Liver (tissue), 9 donors: ENCODE data around the gene FMN1. TPM values are rescaled to one million over a fixed set of nuclear protein-coding genes. Genes with fewer than 3 reads are reported as not detected.

Experiments
- DNase-seq: peaks from one replicate; pipeline ENCODE4 v3.0.0-alpha.2; 2017; ENCODE audit warnings: low spot score
- H3K27ac ChIP-seq, 2 donors: one replicate each; pipeline ENCODE4 v1.7.0; 2013; ENCODE audit warnings: inconsistent platforms in 2 of 2, low read length in 2 of 2, control low read depth in 1 of 2, low read depth in 1 of 2, mild to moderate bottlenecking in 1 of 2
- H3K27me3 ChIP-seq, 4 donors: one replicate each; pipeline versions ENCODE4 v1.6.1 to v1.7.0; 2013; ENCODE audit warnings: low read length in 3 of 4, inconsistent platforms in 1 of 4, mild to moderate bottlenecking in 1 of 4, moderate library complexity in 1 of 4; ENCODE audit not compliant: control insufficient read depth in 4 of 4, insufficient read depth in 4 of 4
- H3K36me3 ChIP-seq, 4 donors: one replicate each; pipeline versions ENCODE4 v1.6.1 to v1.7.0; 2013; ENCODE audit warnings: low read length in 3 of 4, mild to moderate bottlenecking in 3 of 4, low read depth in 1 of 4, moderate library complexity in 1 of 4; ENCODE audit not compliant: control insufficient read depth in 4 of 4, insufficient read depth in 3 of 4
- H3K4me1 ChIP-seq, 4 donors: one replicate each; pipeline versions ENCODE4 v1.6.1 to v1.7.0; 2013; ENCODE audit warnings: low read length in 3 of 4, mild to moderate bottlenecking in 3 of 4, moderate library complexity in 1 of 4; ENCODE audit not compliant: control insufficient read depth in 4 of 4, insufficient read depth in 4 of 4
- H3K4me3 ChIP-seq, 3 donors: one replicate each; pipeline versions ENCODE4 v1.6.1 to v1.7.0; 2013; ENCODE audit warnings: low read length in 3 of 3, control low read depth in 1 of 3, low read depth in 1 of 3, mild to moderate bottlenecking in 1 of 3
- H3K9ac ChIP-seq, 2 donors: one replicate each; pipeline ENCODE4 v1.7.0; 2013; ENCODE audit warnings: low read length in 2 of 2, mild to moderate bottlenecking in 2 of 2, moderate library complexity in 2 of 2, control low read depth in 1 of 2, low read depth in 1 of 2
- H3K9me3 ChIP-seq, 4 donors: one replicate each; pipeline versions ENCODE4 v1.6.1 to v1.7.0; 2013; ENCODE audit warnings: low read length in 3 of 4; ENCODE audit not compliant: control insufficient read depth in 4 of 4
- EGR1 ChIP-seq, 2 donors: IDR thresholded peaks; 2 replicates each; pipeline ENCODE4 v1.6.1; 2016 to 2018; ENCODE audit warnings: antibody characterized with exemption in 2 of 2, low read depth in 2 of 2
- HNF4A ChIP-seq, 2 donors: conservative IDR thresholded peaks; 2 replicates each; pipeline ENCODE4 v1.6.1; 2016; ENCODE audit warnings: antibody characterized with exemption in 2 of 2, mild to moderate bottlenecking in 2 of 2
- HNF4G ChIP-seq: IDR thresholded peaks from 2 replicates; pipeline ENCODE4 v1.6.1; 2016; ENCODE audit warnings: antibody characterized with exemption
- JUND ChIP-seq, 2 donors: IDR thresholded peaks; 2 replicates each; pipeline ENCODE4 v1.6.1; 2016; ENCODE audit warnings: antibody characterized with exemption in 2 of 2
- RAD21 ChIP-seq, 2 donors: IDR thresholded peaks; 2 replicates each; pipeline ENCODE4 v1.6.1; 2016; ENCODE audit warnings: antibody characterized with exemption in 2 of 2, mild to moderate bottlenecking in 2 of 2
- SP1 ChIP-seq: IDR thresholded peaks from 2 replicates; pipeline ENCODE4 v1.6.1; 2018; ENCODE audit warnings: antibody characterized with exemption, mild to moderate bottlenecking
- TAF1 ChIP-seq: conservative IDR thresholded peaks from 2 replicates; pipeline ENCODE4 v1.6.1; 2016; ENCODE audit warnings: antibody characterized with exemption, mild to moderate bottlenecking
- WGBS: extraction: QIAGEN DNeasy Blood & Tissue Kit; methylation state at CpG from one replicate; pipeline ENCODE4 v1.1.7; 2013; 5-methylcytosine and 5-hydroxymethylcytosine counted together
- polyA plus RNA-seq, 2 donors: library from polyadenylated mRNA; stranded (reverse) in 1 of 2; unstranded in 1 of 2; fragments of 200-250 nt in 1 of 2; fragments of >200 nt in 1 of 2; fragmentation: Nextera tagmentation in 1 of 2; extraction: Ambion mirVana in 1 of 2; gene quantifications; one replicate each; pipeline versions ENCODE4 v1.2.1 to v1.2.3, GENCODE V29; 2013 to 2015
- total RNA-seq, 2 donors: library from RNA; depleted of rRNA; stranded (reverse); fragments of >200 nt; gene quantifications; one replicate each; pipeline ENCODE4 v1.2.3, GENCODE V29; 2014
- TF ChIP-seq, protein P1 (sequence below): fragments of 150-350 bp; IDR thresholded peaks from 2 replicates; pipeline ENCODE4 v1.5.1; 2017; ENCODE audit warnings: improper control_type of control experiment, low read depth, low read length; ENCODE audit not compliant: missing input control
- TF ChIP-seq, protein P2 (sequence below): IDR thresholded peaks from 2 replicates; pipeline ENCODE4 v1.6.1; 2016; ENCODE audit warnings: antibody characterized with exemption, mild to moderate bottlenecking
- TF ChIP-seq, protein P3 (sequence below): IDR thresholded peaks from 2 replicates; pipeline ENCODE4 v1.6.1; 2016; ENCODE audit warnings: antibody characterized with exemption
- TF ChIP-seq, protein P4 (sequence below): IDR thresholded peaks from 2 replicates; pipeline ENCODE4 v1.6.1; 2016; ENCODE audit warnings: antibody characterized with exemption
- donor health status: healthy.
- donor health status: healthy.
- donor health status: healthy.
- donor health status: healthy.
- donor health status: healthy.

FMN1 gene
- total and polyA plus RNA-seq, 4 donors: 0.21 to 5.4 (median 0.53) TPM

DNA sequence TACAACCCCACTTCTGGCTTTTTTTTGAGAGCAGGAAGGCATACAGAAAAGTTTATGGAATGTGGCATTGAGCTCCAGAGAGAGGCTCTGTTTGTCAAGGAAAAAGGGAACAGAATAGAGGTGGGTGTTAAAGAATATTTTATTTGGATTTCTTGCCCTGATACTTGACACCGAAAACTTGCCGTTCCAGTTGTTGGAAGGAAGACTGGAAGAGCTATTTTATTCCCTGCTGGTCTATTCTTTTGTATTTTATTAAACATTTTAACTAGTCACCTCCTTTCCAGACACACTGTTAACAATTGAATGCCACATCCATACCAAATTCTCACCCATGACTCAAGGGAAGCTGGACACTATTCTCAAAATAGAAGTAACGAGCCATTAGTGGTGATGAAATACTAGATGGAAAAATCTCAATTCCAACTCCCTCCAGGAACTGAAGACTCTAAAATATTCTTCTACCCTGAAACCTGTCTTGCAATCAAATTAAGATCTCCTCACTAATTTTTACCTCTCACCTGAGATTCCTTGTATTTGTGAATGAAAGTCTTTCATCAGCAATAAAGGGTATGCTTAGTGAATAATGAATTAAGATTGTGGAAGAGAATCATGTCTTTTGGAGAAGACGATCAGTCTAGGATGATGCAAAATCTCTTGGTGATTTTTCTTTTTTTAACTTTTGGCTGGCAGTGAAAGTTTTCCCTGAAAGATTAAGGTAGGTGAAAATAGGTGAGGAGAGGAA, 448.2 kb downstream of the FMN1 start:
- no peak overlapping the region for H3K4me3 ChIP-seq
- no peaks in the 10 kb centered on the region for H3K27me3 ChIP-seq
- H3K36me3 ChIP-seq: no peaks in the 10 kb centered on the region
- peaks cover 0 to 2% (median 0%) of the 10 kb centered on the region in 4 donors for H3K9me3 ChIP-seq
- TF ChIP-seq, protein P1, sequence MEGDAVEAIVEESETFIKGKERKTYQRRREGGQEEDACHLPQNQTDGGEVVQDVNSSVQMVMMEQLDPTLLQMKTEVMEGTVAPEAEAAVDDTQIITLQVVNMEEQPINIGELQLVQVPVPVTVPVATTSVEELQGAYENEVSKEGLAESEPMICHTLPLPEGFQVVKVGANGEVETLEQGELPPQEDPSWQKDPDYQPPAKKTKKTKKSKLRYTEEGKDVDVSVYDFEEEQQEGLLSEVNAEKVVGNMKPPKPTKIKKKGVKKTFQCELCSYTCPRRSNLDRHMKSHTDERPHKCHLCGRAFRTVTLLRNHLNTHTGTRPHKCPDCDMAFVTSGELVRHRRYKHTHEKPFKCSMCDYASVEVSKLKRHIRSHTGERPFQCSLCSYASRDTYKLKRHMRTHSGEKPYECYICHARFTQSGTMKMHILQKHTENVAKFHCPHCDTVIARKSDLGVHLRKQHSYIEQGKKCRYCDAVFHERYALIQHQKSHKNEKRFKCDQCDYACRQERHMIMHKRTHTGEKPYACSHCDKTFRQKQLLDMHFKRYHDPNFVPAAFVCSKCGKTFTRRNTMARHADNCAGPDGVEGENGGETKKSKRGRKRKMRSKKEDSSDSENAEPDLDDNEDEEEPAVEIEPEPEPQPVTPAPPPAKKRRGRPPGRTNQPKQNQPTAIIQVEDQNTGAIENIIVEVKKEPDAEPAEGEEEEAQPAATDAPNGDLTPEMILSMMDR: no peak
- no peak for TF ChIP-seq RAD21 (IDR thresholded peaks at IDR 0.05)
- no peak for TF ChIP-seq HNF4A (conservative IDR thresholded peaks at IDR 0.05)
- no peak for TF ChIP-seq EGR1 (IDR thresholded peaks at IDR 0.05; ENCODE audit: low read depth in 2 of 2)
- DNase-seq: no peak
- WGBS: 92% methylated on average over 4 of the region's 4 CpGs
- no peak overlapping the region for H3K27ac ChIP-seq
- H3K4me1 ChIP-seq: no peaks in the 10 kb centered on the region
- no peak overlapping the region for H3K9ac ChIP-seq

DNA sequence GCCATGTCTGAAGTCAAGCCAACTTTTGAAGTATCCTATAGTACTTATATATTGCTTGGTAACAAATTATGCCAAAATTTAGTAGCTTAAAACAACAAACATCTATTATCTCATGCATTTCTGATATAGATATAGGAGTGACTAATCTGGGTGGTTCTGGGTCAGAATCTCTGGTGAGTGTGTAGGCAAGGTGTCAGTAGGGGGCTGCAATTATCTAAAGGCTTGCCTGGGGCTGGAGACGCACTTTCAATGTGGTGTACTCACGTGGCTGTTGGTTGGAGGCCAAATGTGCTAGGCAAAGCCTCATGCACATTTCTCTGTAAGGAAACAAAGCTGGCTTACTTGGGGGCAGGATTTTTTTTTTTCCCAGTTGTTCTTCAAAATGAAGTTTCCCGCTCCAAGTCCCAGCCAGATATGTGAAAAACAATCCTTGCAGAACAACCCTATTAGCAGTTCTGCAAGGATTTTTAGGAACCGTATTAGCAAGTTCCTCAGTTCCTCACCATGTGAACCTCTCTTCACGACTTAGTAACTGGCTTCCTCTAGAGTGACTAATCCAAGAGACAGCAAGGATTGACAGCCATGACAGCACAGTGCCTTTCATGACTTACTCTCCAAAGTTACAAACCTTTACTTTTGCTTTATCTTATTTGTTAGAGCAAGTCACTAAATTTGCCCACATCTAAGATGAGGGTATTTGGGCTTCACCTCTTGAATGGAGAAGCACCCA, 450.9 kb downstream of the FMN1 start:
- Histone ChIP-seq H3K36me3 (no peaks in the 10 kb centered on the region), H3K4me1 (no peaks in the 10 kb centered on the region), H3K27ac (no peak overlapping the region), H3K9me3 (peaks cover 0 to 5% (median 0%) of the 10 kb centered on the region in 4 donors), H3K9ac (no peak overlapping the region), H3K4me3 (no peak overlapping the region), H3K27me3 (no peaks in the 10 kb centered on the region)
- WGBS: 64% methylated on average over 5 of the region's 5 CpGs
- no peak for DNase-seq
- TF ChIP-seq JUND (IDR thresholded peaks at IDR 0.05): no peak
- TF ChIP-seq SP1: no peak
- TF ChIP-seq, protein P2, sequence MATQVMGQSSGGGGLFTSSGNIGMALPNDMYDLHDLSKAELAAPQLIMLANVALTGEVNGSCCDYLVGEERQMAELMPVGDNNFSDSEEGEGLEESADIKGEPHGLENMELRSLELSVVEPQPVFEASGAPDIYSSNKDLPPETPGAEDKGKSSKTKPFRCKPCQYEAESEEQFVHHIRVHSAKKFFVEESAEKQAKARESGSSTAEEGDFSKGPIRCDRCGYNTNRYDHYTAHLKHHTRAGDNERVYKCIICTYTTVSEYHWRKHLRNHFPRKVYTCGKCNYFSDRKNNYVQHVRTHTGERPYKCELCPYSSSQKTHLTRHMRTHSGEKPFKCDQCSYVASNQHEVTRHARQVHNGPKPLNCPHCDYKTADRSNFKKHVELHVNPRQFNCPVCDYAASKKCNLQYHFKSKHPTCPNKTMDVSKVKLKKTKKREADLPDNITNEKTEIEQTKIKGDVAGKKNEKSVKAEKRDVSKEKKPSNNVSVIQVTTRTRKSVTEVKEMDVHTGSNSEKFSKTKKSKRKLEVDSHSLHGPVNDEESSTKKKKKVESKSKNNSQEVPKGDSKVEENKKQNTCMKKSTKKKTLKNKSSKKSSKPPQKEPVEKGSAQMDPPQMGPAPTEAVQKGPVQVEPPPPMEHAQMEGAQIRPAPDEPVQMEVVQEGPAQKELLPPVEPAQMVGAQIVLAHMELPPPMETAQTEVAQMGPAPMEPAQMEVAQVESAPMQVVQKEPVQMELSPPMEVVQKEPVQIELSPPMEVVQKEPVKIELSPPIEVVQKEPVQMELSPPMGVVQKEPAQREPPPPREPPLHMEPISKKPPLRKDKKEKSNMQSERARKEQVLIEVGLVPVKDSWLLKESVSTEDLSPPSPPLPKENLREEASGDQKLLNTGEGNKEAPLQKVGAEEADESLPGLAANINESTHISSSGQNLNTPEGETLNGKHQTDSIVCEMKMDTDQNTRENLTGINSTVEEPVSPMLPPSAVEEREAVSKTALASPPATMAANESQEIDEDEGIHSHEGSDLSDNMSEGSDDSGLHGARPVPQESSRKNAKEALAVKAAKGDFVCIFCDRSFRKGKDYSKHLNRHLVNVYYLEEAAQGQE: no peak
- TF ChIP-seq RAD21 (IDR thresholded peaks at IDR 0.05): no peak

DNA sequence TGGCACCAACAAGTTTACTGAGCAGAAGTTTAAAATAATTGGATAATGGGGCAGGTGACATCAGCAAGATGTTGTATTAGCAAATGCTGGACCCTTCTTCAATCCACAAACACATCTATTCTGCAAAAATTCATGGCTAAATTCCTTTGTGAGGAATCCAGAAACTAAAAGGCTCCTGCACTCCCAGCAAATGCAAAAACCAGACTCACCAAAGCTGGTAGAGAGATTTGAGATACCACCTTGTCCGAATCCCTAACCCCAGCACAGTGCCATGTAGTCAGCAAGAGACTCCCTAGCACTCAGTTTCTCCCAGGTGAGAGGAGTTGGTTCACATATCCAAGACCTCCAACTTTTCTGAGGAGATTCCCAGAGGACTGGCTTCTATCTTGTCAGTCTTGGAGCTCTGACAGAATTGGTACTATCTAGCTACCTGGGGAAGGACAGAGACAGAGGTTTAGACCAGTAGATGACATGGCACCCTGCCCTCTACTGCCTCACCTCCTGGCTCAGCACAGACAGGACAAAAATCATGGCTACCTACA, 454.9 kb downstream of the FMN1 start:
- Histone ChIP-seq H3K4me3 (no peak overlapping the region), H3K27me3 (no peaks in the 10 kb centered on the region), H3K9ac (no peak overlapping the region), H3K36me3 (no peaks in the 10 kb centered on the region), H3K4me1 (no peaks in the 10 kb centered on the region), H3K27ac (no peak overlapping the region), H3K9me3 (peaks cover 0 to 6% (median 0%) of the 10 kb centered on the region in 4 donors)
- TF ChIP-seq HNF4G: no peak
- TF ChIP-seq, protein P3, sequence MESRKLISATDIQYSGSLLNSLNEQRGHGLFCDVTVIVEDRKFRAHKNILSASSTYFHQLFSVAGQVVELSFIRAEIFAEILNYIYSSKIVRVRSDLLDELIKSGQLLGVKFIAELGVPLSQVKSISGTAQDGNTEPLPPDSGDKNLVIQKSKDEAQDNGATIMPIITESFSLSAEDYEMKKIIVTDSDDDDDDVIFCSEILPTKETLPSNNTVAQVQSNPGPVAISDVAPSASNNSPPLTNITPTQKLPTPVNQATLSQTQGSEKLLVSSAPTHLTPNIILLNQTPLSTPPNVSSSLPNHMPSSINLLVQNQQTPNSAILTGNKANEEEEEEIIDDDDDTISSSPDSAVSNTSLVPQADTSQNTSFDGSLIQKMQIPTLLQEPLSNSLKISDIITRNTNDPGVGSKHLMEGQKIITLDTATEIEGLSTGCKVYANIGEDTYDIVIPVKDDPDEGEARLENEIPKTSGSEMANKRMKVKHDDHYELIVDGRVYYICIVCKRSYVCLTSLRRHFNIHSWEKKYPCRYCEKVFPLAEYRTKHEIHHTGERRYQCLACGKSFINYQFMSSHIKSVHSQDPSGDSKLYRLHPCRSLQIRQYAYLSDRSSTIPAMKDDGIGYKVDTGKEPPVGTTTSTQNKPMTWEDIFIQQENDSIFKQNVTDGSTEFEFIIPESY: no peak
- TF ChIP-seq, protein P4, sequence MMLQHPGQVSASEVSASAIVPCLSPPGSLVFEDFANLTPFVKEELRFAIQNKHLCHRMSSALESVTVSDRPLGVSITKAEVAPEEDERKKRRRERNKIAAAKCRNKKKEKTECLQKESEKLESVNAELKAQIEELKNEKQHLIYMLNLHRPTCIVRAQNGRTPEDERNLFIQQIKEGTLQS: no peak
- TF ChIP-seq, protein P2: no peak
- no peak for TF ChIP-seq TAF1
- no peak for TF ChIP-seq SP1
- 81% methylated on average over 1 of the region's 1 CpG for WGBS
- DNase-seq: no peak
